Stimulated activated CD4-positive, alpha-beta T cell treated with anti-CD3 and anti-CD28 coated beads, Interleukin-12 subunit alpha, Interleukin-12 subunit beta, amount 100 ng/mL, for 4 hours (primary cell): ENCODE results near the gene FOXN4.
"Not testable (repeated sequence)": the region's sequence is repeated elsewhere in the genome, so short reads cannot be mapped to it uniquely, and the experiment has no call there.

Source experiments
- DNase-seq: peaks from one replicate; pipeline ENCODE4 v3.0.0-alpha.2; 2020

Gene FOXN4, protein sequence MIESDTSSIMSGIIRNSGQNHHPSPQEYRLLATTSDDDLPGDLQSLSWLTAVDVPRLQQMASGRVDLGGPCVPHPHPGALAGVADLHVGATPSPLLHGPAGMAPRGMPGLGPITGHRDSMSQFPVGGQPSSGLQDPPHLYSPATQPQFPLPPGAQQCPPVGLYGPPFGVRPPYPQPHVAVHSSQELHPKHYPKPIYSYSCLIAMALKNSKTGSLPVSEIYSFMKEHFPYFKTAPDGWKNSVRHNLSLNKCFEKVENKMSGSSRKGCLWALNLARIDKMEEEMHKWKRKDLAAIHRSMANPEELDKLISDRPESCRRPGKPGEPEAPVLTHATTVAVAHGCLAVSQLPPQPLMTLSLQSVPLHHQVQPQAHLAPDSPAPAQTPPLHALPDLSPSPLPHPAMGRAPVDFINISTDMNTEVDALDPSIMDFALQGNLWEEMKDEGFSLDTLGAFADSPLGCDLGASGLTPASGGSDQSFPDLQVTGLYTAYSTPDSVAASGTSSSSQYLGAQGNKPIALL

DNA sequence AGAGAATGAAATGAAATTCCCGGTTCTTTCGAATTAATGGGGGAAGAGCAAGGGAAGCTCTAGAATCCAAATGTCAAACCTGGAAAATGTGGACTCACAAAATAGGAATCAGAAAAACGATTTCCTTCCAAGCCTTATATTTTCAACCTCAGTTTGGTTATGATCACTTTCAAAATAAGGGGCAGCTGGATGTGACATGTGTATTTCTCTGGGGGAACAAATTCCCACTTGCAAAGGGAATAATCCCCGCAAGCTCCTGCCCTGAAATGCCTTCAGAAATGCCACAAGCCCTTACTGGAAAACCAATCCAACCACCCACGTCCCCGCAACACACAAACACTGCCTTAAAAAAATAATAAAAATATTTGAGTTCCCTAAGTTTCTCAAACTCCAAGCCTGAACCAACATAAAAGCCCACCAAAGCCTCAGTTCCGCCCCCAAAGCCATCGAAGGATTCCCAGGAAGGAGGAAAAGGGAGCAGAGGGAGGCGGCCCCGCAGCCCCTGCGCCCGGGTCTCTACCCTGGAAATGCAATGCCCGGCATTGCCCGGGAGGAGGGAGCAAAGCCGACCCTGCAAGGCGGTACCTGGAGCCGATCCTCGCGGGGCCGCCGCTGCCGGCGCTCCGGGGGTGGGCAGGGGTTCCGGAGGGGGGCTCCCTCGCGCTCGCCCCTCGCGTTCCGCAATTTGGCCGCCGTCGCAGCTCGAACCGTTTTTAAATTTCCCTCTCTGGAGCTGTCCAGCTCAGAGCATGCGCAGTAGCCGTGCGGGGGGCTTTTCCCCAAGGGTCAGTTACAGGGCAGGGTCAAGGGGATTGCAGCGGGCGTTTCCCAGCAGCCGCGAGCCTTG lies at the start of gene FOXN4:
TSS of gene FOXN4 (minus strand) at position 751 of the 847 bp plus-strand sequence. CDS start 963 bp downstream, outside the sequence.
- DNase-seq, result no peak

DNA sequence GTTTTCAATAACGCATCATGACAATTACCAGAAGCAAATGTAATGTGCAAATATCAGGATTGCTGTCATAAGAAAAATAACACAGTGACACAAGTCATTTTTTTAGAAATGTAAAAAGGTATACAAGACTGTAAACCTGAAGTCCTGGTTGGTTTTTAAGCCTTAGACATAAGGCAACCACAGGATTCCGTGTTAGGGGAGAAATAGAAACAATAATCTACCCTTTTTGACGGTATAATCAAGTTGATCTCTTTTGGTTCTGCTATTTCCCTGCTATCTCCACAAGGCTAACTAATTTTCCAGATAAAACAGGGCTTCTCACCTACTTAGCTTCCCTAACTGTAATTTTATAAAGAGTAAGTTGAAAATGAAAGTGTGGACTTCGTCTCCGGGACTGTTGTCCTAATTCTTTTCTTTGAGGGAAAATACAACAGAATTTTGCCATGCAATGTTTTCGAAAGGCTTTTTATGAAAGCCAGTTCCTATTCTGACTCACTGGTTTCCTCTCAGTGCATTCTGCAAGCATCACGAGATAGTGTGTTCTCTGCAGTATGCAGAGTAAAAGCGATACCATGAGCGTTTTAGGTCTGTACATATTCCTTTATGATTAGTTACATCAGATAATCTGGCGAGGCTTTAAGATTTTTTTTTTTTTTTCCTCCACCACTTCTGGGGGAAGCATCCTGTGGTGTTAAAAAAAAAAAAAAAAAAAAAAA lies 49.2 kb upstream of the FOXN4 start:
- DNase-seq, result no peak

DNA sequence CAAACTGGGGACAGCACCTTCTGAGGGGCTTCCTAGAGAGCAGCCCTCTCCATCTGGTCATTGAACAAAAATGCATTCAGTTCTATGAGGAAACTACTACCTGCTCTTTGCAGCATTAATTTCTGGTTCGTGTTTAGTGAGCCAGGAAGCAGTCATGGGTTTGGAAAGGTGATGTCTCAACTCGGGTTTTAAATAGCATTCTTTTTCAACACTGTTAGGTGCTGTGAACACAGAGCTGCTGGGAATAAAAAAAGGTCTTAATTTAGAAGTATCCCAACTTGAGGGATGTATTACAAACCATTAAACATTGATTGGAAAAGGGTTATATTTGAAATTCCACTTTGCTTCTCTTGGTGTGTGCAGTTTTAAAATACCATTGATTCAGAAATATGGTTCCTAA lies 47.9 kb upstream of the FOXN4 start:
- DNase-seq, result no peak

DNA sequence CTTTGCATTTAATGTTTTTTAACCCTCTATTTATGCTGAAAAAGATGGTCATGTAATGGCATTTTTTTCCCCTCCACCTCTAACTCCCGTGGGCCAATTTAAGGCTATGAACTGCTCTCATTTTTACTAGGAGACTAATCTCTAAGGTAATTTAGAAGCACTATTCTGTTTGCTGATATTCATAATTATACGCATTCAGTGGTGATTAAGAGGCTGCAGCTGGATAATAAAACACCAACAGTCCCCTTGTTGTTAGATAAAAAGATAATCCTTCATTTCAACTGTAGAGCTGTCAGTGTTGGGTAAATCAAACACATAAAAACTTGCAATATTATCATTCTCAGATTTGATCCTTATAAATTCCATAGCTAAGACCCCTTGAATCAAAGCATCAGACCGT lies 47.5 kb upstream of the FOXN4 start:
- no peak for DNase-seq

DNA sequence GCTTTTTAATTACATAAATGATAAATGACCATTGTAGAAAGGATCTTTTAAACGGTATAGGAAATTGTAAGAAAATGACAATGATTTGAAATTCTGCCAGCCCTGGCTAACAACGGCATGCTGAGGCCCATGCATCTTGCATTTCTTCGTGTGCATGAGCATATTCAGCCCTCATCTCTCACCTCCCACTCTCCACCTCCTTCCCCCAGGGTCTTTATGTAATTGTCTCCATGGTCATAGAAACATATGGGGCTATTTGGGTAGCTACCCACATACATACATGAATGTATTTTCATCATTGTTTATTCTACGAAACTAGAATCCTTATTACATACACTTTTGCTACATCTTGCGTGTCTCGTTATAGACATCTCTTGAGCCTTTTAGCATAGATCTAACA lies 43.1 kb upstream of the FOXN4 start:
- no peak for DNase-seq

DNA sequence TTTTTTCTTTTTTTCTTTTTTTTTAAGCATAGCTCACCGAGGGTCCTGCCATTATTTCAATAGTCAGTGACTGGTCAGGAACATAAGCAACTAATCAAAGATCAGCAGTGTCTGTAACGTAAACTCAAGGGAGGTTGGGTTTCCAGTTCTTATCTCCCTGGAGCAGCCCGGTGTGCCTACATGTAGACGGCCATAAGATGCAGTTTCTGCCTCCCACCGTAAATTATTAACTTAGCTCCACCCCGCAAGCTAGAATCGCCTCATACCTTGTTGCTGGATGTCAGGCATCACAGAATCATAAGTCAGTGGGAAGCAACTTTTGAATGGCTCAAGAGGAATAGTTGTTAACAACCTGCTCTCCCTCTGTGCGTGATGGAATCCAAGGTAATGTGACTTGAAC lies 38.5 kb upstream of the FOXN4 start, which contains the start of gene MYO1H:
TSS of gene MYO1H (plus strand) at position 312 of the 400 bp plus-strand sequence. CDS start at position 373, 61 bp downstream.
- no peak for DNase-seq

DNA sequence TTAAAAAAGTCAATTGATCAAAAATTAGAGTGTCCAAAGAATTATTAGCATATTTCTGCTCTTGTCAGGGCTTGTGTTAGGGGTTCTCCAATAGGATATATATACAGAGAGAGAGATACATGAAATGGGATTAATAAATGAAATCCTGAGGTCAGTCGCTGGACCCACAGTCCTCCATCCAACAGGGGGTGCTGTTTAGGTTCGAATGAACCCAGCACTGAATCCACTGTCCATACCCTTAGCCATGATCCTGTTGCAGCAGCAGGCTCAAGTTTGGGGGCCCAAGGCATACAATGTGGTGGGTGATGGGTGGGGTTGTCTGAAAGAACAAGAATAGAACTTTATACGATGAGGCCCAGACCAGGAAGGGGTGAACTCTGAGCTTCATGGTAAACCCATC lies 37.8 kb upstream of the FOXN4 start:
- DNase-seq, result no peak

DNA sequence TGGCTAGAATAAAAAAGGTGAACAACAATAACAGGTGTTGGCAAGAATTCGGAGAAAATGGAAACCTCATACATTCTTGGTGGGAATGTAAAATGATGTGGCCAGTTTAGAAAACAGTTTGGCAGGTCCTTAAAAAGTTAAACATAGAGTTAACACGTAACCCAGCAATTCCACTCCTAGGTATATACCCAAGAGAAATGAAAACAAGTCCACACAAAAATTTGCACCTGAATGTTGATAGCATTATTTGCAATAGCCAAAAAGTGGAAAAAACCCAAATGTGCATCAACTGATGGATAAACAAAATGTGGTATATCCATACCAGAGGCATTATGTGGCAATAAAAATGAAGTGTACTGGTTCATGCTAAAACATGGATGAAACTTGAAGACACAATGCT lies 36.3 kb upstream of the FOXN4 start:
- DNase-seq, result no peak

DNA sequence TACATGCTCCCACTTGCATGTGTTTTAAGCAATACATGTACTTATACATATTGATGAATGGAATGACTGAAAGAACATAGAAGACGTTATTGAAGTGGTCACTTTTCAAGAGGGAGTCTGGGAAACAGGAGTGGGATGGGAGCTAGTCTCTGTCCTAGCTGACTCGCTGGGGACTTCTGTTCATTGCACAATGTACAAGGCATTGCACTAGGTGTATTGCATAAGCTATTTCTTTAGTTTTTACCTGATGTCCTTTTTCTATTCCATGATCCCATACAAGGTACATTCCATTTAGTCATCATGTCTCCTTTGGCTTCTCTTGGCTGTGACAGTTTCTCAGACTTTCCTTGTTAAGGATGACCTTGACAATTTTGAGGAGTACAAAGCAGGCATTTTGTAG lies 34.6 kb upstream of the FOXN4 start:
- DNase-seq, result no peak

DNA sequence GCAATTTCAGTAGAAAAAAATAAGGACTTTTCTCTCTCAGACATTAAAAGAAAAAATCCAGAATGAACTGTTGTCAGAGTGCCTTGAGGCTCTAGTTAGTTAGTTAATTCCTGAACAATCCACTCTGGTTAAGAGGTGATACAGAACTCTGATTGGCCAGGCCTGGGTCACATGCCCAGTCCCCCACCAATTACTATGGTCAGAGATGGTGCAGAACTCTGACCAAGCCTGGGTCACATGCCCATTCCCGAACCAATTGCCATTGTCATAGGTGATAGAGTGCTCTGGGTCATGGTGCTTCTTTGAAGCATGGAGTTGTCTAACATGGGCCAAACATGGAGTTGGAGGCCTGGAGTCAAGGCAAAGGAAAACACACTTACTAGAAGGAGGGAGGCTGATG lies 27.5 kb upstream of the FOXN4 start:
- DNase-seq, result no peak

DNA sequence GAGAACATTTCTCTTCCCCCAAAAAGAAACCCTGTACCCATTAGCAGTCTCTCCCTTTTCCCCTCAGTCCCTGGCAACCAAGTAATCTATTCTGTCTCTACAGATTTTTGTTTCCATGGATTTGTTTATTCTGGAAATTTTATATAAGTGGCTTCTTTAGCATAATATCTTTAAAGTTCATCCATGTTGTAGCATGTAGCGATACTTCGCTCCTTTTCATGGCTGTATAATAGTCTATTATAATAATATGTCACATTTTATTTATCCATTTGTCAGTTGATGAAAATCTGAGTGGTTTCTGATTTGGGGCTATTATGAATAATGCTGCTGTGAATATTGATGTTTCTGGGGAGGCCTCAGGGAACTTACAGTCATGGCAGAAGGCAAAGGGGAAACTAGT lies 25.8 kb upstream of the FOXN4 start:
- DNase-seq, result no peak

DNA sequence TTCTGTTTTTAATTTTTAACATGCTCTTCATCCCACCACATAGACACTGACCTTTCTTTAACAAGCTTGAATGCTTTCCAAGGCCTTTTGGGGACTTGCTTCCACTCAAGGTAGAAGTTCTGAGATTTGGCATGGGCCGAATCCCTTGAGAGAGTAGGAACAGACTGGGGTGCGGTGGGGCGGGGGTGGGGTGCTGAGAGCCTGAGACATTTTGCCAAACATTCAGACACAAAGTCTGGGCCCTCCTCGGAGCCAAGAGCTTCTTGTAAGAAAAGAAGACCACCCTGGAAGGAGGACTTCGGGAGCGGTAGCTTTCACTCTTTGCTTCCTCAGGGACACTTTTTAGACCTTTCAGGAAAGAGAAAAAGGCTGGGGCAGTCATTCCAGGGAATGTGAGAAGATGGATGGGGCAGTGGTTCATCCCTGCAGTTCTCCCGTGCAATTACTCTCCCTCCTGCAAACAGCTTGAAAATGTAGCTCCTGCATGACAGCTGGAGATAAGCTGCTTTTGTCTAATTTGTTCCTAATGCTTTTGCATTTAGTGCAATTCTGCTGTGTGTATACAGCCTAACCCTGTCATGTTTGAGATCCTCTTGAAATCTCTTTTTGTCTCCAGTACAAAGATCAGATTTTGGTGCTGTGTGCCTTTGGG lies 22.3 kb upstream of the FOXN4 start:
- no peak for DNase-seq

DNA sequence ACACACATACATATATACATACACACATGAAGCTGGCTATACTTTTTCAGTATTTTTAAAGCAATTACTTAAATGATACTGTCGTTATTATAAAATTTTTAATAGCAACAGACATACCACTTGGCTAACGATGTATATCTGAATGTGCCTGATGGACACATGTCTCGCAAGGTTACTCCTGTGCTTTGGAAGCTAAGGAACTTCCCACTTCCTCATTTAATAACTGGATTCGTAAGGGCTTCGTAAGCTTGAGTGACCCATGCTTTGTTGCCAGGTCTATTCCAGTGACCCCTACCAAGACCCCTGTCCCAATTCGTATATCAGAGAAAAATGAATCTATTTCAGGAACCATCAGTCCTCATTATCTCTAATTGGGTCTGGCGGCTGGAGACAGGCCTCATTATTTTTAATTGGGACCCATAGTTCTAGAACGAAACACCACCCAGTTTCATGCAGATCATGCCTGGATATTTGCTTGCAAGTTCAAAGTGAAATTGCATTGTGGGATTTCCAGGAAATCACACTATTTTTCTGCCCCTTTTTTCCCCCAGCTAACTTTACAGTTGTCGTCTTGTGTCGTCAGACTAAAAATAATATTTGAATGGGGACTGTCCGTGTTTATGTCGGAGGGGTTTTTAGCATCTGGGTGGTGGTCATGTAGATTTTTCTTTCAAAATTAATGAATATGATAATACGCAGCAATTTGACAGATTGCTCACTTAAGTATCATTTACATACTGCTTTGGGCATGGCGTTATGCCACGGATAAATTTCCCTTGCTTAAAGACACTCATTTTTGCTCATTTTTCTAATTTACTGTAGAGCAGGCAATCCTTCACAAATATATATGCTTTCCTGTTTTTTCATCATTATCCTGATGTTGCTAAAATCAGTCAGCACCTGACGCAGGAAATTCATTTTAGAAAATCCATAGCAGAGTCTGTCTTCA lies 21.5 kb upstream of the FOXN4 start:
- no peak for DNase-seq

DNA sequence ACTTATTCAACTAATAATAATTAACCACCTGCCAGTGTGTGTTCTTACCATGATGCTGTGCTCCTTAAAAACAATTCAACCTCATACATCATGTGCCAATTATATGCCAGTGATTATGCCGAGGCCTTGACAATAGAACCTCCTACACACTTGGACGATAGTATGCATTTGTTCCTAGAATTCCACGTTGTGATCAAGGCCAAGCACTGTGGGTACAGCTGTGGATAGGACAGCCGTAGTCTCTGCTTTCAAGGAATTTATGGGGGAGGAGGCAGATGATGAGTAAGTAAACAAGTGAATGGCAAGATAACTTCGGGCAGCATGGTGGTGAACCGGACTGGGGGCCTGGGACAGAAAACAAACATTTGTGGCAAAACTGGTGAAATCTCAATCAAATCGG lies 20.6 kb upstream of the FOXN4 start:
- no peak for DNase-seq

DNA sequence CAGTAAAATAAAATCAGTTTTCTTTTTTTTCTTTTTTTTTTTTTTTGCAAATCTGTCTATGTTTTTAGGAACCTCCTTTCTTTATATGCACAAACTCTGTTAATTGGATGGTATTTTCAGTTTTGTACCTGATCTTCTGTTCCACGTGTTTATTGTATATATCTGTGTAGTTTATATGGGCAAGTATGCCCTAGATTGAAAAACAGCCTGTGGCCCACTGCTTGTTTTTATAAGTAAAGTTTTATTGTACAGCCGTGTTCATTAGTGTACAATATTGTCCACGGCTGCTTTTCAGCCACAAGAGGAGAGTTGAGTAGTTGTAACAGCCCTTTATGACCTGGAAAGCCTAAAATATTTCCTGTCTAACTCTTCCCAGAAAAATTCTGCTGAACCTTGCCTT lies 19.9 kb upstream of the FOXN4 start:
- no peak for DNase-seq

DNA sequence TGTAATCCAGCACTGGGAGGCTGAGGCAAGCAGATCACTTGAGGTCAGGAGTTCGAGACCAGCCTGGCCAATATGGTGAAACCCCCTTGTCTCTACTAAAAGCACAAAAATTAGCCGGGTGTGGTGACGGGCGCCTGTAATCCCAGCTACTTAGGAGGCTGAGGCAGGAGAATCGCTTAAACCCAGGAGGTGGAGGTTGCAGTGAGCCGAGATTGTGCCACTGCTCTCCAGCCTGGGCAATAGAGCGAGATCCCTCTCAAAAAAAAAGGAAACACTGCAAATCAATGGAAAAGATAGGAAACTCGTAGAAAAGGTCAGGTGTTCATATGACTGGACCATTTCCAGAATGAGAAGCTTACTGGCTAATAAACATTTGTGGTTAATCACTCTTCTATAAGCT lies 12.2 kb upstream of the FOXN4 start:
- DNase-seq, result not testable (repeated sequence)

DNA sequence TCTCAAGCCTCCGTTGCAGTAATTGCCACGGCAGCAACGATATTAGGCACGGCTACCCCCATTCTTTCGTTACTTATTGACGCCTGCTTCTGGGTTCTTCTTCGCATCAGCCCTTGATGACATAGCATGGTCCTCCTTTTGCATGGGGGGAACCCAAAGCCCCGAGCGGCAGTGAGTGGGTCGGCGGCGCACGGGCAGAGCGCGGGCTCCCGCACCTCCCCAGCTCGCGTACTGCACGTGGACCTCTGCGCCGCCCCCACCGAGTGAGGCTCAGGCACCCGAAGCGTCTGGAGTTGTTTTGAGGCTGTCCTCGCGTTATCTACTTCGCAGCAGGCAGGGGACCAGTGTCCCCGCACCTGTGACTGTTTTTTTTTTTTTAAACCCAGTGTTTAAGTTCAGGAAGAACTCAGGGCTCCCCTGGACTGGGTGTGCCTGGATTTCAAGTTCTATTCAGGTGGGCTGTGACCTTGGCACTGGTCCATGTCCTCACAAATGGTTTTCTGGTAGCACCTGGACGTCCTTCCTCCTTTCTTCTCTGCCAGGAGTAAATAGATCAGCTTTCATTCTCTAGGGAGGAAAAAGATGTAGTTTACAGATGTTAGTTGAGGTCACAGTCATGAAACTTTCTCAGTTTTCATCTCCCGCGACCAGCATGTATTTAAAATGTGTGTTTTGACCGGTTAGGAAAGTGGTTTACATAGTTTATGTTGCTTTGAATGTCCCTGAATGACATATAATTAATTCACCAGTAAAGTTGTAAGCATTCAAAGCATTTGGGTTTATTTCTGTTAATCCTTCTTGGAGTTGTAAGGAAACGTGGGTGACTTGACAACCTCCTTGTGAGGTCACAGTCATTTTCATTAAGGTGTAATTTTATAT lies 1.4 kb upstream of the FOXN4 start:
- DNase-seq, result peak; percentile 5

DNA sequence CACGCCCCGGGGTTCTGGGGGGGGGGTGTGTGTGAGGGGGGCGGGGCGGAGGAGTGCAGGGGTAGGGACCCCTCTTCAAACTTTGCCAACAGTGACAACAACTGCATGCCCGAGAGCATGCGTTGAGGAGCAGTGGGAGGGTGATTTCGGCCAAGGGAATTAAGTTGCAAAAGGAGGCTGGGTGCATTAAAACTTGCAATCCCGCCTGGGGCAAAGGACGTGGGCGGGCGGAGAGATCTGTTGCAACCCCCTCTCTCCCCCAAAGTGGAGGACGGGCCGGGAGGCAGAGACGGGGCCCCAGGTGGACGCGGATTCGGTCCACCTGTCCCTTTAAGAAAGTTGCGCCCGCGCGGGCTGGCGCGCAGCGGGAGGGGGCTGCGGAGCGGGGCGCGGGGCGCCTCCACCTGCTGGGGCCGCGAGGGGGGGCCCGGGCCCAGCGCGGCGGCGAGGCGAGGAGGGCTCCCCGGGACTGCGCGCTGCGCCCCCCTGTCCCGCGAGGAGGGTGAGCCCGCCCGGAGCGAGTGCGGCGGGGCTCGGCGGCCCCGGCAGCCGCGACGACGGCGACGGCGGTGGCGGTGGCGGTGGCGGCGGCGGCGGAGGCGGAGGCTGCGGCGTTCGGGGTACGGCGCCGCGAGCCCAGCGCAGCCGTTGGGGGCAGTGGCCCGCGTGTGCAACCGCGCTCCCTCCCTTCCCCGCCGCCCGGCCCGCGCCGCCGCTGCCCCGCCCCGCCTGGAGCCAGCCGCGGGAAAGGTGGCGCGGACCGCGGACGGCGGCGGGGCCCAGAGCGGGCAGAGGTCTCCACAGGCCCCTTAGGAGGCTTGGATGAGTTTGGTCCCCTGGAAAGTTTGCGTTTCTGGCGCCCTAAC lies 530 bp upstream of the FOXN4 start:
- DNase-seq, result peak; percentile 1

DNA sequence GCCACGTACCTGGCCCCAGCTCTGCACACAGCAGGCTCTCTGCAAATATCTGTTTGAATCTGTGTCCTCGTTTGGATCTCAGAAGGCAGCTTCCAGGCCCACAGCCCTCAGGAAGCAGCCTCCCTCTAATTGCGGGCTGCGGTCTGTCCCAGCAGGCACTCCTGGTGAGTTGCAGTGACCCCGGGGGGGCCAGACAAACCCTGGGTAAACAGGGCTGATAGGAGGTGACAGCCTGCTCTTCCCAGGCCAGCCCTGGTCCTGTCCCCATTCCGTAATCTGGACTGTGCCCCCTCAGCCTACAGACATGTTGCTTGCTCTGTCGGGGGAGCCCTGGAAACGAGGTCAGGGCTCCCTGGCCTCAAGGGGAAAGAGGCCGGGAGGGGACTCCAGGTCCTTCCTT lies 2.0 kb downstream of the FOXN4 start:
- DNase-seq, result no peak
